ENCODE measurements around the gene GDPGP1. TPM values are rescaled to one million over a fixed set of nuclear protein-coding genes. Genes with fewer than 3 reads are reported as not detected.
"Not testable (repeated sequence)": the region's sequence is repeated elsewhere in the genome, so short reads cannot be mapped to it uniquely, and the experiment has no call there.

Gene GDPGP1, protein sequence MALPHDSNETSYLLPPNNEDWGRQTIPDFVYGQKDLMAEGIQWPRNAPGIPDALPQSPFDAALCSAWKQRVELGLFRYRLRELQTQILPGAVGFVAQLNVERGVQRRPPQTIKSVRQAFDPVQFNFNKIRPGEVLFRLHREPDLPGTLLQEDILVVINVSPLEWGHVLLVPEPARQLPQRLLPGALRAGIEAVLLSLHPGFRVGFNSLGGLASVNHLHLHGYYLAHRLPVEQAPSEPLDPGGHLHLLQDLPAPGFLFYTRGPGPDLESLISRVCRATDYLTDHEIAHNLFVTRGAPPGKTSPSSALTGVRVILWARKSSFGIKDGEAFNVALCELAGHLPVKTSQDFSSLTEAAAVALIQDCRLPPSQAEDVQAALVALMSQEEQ
- 13.1 and 14.5 TPM in 2 replicates for total RNA-seq

DNA sequence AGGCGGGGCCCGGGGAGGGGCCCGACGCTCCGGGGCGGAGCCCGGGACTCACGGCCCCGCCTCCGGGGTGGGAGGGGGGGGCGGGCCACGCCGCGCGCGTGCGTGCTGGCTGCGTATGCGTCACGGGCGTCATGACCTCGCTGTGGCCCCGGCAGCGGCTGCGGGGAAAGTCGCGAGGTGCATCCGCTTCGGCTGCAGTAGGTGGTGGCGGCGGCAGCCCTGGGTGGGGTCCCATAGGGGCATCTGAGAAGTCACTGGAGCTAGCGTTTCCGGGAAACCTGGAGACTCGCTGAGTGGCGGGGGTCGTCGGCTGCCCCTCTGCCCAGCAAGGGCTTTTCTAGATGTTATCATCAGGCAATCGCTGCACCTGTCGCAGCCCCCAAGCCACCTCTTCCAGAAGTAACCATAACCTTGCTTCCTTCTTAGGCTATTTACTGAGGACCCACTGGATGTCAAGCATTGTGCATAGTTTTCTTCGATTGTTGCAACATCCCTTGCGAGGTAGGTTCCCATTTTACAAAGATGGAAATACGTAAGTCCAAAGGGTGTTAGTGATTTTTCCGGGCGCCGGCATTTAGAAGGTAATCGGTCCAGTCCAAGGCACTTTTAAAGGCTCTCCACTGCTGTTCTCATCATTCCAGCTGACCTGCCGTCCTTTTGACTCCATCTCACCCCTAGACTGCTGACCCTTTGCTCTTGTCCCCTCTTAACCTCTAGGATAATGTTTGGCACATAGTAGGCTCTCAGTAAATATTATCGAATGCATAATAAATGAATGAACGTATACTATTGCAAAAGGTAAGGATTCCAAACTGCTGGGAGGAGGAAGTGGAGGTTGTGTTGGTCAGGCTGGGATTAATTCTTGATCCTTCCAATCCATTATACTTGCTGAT is at the start of gene GDPGP1:
TSS of gene GDPGP1 (plus strand) at position 114 of the 893 bp plus-strand sequence. CDS start 6,700 bp downstream, outside the sequence.
- intact Hi-C loops (cut with micrococcal nuclease) = loop anchor here (1.0 to 5.0 kb wide), 7 partner anchors 15 to 698 kb away; partner anchors contain the start of genes HDDC3, IQGAP1, NGRN and TTLL13

DNA sequence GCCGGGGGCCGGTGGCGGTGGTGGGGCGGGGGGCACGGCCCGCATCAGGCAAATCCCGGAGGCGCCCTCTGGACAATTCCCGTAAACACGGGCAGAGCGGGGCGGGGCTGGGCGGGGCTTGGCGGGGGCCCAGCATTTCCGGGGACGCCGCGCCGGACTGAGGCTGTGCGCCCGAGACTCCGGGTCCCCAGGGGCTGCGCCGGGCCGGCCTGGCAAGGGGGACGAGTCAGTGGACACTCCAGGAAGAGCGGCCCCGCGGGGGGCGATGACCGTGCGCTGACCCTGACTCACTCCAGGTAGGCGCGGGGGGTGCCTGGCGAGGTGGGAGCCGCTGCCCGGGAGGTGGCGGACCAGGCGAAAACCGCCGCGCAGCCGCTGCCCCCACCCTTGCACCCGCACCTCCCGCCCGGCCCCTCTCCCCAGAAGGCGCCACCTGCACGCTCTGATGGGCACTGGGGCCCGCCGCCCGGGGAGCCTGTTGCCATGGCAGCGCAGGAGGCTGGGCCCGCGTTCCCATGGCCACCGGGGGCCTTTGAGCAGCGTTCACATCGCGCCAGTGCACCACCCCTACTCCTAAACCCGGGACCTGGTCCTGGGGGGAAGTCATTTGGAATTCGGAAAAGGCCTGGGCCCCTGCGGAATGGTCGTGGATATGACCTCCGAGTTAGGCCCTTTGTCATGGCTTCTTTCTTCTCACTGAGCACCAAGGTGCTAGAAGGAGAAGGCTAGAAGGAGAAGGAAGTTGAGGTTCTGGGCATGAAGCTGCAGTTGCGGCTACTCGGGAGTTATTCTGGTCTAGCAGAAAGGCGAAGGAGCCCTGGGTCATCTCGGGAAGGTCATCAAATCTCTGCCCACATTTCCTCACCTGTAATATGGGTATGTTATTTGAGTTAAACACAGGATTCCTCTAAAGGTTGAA is 49.0 kb upstream of the GDPGP1 start:
- intact Hi-C loops (cut with micrococcal nuclease) = loop anchor here (1.0 to 2.0 kb wide), 2 partner anchors 16 to 49 kb away; partner anchors contain the start of genes GDPGP1 and SEMA4B

DNA sequence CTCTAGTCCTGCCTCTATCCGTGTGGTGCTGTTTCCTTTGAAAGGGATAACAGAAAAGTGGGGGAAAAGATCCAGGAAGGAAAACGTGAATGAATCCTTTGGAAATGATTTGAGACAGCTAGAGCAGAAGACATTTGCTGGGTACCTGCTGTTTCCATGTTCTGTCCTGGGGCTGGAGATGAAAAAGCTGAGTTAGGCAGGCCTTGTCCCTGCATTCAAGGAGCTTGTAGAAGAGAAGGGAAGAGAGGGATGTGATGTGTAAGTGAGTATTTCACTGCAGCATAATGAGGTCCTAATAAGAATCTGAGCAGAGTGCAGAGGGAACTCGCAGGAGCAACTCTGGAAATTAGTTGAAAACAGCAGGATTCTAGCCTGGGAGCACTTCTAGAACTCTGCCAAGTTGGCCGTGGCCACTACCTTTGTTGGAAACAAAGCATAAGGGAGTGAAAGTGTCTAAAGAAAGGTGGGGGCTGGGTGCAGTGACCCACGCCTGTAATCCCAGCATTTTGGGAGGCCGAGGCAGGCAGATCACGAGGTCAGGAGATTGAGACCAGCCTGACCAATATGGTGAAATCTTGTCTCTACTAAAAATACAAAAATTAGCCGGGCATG is 46.6 kb upstream of the GDPGP1 start:
- intact Hi-C loops (cut with micrococcal nuclease) = no loop called here

DNA sequence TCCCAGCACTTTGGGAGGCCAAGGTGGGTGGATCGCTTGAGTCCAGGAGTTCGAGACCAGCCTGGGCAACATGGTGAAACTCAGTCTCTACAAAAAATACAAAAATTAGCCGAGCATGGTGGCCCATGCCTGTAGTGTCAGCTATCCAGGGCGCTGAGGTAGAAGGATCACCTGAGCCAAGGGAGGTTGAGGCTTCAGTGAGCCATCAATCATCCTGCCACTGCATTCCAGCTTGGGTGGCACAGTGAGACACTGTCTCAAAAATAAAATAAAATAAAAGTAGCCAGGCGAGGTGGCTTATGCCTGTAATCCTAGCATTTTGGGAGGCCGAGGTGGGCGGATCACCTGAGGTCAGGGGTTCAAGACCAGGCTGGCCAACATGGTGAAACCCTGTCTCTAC is 45.9 kb upstream of the GDPGP1 start:
- intact Hi-C loops (cut with micrococcal nuclease) = not testable (repeated sequence)

DNA sequence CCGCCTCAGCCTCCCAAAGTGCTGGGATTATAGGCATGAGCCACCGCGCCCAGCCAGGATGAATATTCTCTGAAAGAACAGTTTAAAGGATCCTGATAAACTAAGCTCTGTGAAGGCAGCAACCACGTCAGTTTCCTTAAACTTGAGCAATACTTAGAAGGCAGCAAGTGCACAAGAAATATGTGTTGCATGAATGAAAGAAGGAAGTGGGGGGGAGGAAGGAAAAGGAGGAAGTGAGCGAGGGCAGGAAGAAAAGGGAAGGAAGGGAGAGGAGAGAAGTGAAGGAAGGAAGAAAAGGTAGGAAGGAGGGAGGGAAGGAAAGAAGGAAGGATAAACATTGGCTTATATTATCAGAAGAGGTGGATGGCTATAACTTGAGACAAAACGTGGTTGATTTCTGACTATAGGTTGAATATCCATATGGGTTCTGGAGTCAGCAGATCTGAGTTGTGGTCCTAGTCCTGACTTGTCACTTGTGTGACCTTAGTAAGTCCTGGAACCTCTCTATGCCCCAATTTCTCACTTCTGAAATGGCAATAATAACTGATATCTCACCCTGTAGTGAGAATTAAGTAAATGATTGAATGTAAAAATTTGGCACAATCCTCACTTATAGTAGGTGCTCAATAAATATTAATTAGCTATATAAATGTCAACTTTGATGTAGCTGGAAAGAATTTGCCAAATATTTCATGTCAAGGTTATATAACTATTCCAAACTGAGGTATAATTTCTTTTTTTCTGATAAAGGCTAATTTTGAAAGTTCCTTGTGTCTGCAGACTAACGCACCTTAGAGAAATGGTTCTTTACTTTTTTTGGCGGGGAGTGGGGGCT is 44.9 kb upstream of the GDPGP1 start:
- intact Hi-C loops (cut with micrococcal nuclease) = no loop called here

DNA sequence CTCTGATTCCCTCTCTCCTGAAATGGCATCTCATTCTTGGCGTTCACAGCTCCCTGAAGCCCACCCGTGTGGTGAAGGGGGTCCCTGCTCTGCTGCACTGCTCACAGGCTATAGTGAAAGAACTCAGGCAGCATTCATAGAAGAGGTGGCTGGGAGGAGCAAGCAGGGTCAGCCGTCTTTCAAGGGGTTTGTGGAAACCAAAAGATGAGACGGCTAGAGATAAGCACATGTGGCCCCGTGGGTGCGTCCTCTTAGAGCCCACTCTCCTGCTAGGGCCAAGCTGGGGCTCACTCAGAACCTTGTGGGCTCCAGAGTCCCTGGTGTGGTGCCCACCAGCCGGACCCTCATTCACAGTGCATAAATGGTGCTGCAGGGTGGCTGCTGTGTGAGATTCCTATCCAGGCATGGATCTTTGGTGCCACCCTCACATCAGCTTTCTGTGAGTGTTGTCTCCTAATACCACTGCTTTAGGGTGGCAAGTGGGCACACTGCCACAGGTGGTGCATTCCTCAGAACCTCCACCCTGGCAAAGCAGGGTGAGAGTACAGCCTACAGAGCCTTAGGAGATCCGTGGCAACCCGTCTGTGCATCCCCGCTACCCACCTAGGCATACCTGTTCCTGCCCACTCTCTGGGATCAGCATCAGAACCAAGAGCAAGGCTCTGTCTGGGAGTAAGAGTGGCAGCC is 44.1 kb upstream of the GDPGP1 start:
- intact Hi-C loops (cut with micrococcal nuclease) = no loop called here

DNA sequence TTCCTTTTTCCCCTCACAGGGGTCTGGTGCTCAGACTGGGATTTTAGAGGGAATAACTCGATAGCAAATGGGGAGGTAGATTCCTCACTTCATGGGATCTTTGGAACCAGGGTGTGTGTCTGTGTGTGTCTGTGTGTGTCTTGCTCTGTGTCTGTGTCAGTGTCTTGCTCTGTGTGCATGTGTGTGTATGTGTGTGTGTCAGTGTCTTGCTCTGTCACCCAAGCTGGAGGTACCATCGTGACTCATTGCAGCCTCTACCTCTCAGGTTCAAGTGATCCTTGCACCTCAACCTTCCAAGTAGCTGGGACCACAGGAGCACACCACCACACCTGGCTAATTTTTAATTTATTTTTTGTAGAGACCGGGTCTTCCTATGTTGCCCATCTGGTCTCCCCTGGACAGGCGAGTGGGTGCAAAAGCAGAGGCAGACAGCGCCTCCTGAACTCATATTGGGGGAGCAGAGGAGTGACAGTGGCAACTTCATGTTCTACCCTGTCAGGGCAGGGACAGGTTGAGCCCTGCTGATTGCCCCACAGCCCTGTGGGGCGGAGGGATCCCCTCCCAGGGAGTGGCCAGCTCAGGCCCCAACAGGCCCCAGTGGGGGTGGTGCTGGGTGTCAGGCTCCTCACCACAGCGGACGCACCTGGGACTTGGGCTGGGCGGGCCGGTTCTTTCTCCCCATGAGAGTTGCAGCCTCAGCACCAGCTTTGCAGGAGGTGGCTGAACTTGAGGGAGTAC is 43.2 kb upstream of the GDPGP1 start:
- intact Hi-C loops (cut with micrococcal nuclease) = no loop called here

DNA sequence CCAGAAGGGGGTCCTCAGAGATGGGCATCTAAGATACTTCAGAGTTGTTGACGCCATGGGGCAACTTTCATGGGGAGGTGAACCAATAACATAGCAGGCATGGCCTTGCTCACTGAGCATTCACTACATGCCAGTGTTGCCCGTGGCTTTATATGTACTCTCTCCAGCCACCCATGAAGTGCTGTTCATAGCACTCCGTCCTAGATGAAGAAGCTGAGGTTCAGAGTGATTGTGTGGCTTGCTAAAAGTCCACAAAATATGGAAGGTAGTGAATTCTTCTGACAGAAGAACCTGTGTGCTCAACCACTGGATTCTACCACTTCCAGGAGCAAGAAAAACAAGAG is 42.7 kb upstream of the GDPGP1 start:
- intact Hi-C loops (cut with micrococcal nuclease) = no loop called here

DNA sequence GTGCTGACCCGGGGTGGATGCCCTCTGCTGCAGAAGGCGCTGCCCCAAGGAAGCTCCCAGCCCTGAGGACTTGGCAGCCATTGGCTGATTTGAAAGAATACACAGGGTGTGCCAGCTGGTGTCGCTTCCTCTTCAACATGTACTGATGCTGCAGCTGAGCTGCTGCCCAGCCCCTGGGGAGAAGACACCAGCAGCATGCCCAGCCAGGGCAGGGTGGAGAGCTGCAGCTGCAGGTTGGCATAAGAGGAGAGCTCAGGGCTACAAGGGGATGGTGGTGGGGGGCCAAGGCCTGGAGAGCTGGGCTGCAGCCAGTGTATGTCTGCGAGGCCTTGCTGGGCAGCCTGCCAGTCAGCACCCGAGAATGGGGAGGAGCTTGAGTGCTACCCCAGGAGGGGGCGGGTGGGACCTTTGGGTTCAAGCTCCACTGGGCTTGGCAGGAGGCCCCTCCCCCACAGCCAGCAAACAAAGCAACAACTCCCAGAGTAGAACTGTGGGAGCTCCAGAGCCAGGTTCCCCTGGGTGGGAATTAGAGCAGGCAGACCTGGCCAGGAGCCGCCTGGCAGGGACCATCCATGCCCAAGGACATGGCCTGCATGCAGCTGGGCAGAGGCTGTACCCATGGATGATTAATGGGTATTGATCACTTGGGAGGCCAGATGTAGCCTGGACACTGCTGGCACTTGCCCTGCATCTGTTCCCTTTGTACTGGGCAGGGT is 42.1 kb upstream of the GDPGP1 start:
- intact Hi-C loops (cut with micrococcal nuclease) = no loop called here

DNA sequence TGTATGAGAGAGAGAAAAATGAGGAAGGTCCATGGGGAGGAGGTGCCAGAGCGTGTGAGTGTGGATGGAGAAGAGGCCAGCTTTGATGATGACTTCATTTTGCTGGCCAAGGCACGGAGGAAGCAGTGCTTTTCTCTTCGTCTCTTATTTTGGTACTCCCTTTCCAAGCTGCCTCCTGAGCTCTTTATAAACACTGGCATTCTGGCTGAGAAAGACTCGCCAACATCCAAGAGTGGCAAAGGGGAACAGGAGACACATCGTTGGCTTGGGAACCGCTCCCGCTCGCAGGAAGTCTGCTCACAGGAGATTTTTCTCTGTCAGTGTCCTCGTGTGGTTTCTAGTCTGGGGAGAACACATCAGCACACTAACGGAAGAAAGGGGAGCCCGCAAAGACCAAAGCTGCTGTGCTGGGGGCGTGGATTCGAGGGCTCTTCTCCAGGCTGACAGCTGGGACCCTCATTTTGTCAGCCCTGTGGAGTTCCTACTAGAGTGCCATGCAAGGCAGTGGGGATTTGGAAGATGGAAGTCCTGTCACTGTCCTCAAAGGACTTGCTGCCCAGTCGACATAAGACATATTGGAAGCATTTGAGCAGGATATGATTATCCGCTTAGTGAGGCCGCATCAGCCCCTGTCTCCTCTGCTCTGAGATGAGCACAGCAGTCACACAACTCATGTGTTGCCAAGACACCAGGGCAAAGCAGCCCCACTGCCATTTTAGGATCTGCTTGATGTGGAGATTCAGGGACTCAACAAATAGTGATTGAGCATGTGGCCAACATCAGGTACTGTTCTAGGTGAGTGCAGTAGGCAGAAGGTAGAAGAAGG is 40.8 kb upstream of the GDPGP1 start:
- intact Hi-C loops (cut with micrococcal nuclease) = no loop called here

DNA sequence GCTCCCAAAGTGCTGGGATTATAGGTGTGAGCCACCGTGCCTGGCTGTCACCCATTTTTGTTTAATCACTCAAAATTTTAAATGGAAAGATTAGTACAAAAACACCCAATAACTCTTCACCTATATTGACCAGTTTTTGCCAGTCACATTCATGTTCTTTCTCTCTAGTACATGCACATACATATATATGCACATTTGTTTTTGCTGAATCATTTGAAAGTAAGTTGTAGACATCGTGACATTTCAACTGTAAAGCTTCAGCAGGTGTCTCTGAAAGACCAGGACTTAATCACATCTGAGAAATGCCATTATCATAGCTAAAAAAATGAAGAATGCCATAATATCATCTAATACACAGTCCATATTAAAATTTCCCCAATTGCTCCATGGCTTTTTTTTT is 39.4 kb upstream of the GDPGP1 start:
- intact Hi-C loops (cut with micrococcal nuclease) = no loop called here

DNA sequence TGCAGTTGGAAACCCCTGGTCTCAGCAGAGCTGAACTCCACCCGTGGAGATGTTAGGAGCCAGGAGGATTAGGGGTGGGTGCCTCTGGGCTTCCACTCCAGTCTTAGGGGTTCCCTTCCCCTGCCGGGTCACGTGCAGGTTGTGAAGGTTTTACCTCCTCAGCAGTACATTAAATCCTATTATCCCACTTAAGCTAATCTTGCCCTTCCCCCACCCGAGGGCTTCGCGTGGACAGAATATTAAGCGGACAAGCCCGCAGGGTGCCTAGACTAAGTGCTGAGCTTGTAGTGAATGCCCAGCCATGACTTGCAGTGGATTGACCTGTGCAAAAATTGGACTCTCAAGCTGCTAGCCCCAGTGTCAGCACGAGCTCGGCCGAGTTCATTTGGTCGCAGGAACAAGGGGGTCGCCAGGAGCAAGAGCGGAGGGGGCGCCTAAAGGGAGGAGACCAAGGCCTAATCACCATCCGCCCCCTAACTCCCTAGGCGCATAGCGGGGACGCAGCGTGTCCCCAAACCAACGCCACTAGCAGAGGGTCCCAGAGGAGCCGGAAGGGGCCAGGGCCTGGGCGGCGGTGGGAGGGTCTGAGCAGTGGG is 33.4 kb upstream of the GDPGP1 start:
- intact Hi-C loops (cut with micrococcal nuclease) = loop anchor here (1.0 to 5.0 kb wide), 3 partner anchors 16 to 33 kb away; no protein-coding TSS in a partner anchor

DNA sequence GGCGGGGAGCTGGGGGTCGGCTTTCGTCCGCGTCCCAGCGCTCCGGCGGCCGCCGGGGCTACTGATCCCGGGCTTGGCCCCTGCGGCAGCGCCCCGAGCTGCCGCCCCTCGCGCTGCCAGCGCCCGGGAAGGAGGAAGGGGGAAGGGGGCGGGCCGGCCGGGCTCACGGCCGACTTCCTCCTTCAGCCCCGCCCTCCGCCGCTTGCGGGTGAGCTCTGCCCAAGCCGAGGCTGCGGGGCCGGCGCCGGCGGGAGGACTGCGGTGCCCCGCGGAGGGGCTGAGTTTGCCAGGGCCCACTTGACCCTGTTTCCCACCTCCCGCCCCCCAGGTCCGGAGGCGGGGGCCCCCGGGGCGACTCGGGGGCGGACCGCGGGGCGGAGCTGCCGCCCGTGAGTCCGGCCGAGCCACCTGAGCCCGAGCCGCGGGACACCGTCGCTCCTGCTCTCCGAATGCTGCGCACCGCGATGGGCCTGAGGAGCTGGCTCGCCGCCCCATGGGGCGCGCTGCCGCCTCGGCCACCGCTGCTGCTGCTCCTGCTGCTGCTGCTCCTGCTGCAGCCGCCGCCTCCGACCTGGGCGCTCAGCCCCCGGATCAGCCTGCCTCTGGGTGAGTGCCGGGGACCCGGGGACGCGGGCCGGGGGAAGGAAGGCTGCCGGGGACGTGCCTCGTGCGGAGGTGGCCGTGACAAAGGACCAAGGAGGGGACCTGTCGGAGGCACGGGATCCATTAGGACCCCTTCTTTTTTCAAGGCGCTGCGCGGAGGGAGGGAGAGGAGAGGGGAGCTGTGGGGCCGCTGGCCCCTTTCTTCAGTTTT is 32.7 kb upstream of the GDPGP1 start, which contains the start of gene SEMA4B:
TSS of gene SEMA4B (plus strand) at position 201 of the 814 bp plus-strand sequence. CDS start at position 450, 249 bp downstream.
- intact Hi-C loops (cut with micrococcal nuclease) = loop anchor here (1.0 to 5.0 kb wide), 3 partner anchors 17 to 34 kb away; no protein-coding TSS in a partner anchor

DNA sequence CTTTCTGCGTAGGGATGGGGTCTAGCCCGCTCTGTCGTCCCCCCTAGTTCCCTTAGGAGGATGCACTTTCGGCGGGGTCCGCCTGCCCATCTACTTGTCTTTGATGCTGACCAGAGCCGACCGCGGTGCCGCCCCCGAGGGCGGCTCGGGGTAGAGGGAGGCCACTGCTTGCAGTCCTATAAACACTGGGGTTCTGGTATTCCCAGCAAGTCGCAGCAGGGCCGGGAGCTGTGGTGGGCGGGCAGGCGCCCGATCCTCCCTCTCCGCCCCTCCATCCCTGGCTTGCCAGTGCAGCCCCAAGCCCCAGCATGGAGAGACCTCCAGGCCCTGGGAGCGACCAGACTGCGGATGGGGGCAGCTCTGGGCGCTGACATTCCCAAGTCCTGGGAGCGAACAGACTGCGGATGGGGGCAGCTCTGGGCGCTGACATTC is 32.0 kb upstream of the GDPGP1 start:
- intact Hi-C loops (cut with micrococcal nuclease) = loop anchor here (1.0 to 5.0 kb wide), 3 partner anchors 17 to 35 kb away; no protein-coding TSS in a partner anchor

DNA sequence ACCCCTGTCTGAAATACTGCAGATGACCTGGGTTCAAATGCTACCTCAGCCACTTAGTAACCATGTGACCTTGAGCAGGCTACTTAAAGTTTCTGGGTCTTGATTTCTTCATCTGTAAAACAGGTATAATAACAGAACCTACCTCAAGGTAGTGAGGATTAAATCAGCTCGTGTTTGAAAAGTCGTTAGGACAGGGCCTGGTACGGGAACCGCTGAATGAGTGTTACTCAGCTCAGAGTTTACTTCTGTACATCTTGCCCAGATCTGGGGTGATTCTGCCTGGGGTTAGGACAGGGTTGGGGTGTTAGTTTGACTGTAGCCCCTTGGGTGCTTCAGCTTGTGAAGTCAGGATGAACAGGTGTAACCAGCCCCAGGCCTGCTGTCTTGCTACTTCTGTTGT is 31.1 kb upstream of the GDPGP1 start:
- intact Hi-C loops (cut with micrococcal nuclease) = loop anchor here (5.0 kb wide), 1 partner anchor 36 kb away; no protein-coding TSS in a partner anchor
